Calu3 (cell line): ENCODE data around the gene PAQR5. TPM values are rescaled to one million over a fixed set of nuclear protein-coding genes. Genes with fewer than 3 reads are reported as not detected.

Source experiments
- Bru-seq: library from RNA; stranded (reverse); fragments of 400-500 nt; gene quantifications from one replicate; lab custom pipeline; 2021; lab: Mats Ljungman, UMichigan
- BruChase-seq, 2 experiments: library from RNA; stranded (reverse); fragments of 400-500 nt; gene quantifications; one replicate each; lab custom pipeline; 2021; lab: Mats Ljungman, UMichigan
- BruUV-seq: library from RNA; stranded (reverse); fragments of 400-500 nt; replicated peaks from 2 replicates; lab custom pipeline; 2021; lab: Mats Ljungman, UMichigan
- CTCF ChIA-PET: fragments of 300-600 bp; sonication (Branson Sonifier 250); formaldehyde crosslinking; loops from one replicate; lab custom pipeline; 2022; ENCODE audit warnings: antibody characterized with exemption; lab: Charles Lee
- DNase-seq: peaks from one replicate; pipeline ENCODE4 v3.0.0; 2022
- H3K27ac Mint-ChIP-seq: one replicate; pipeline ENCODE4 v1.8.0; 2022; ENCODE audit warnings: mixed read lengths; ENCODE audit not compliant: unreplicated experiment
- H3K27me3 Mint-ChIP-seq: one replicate; pipeline ENCODE4 v1.8.0; 2022; ENCODE audit warnings: mixed read lengths; ENCODE audit not compliant: unreplicated experiment
- H3K36me3 Mint-ChIP-seq: one replicate; pipeline ENCODE4 v1.8.0; 2022; ENCODE audit warnings: mild to moderate bottlenecking, moderate library complexity, mixed read lengths; ENCODE audit not compliant: insufficient read depth, unreplicated experiment
- H3K4me1 Mint-ChIP-seq: one replicate; pipeline ENCODE4 v1.8.0; 2022; ENCODE audit warnings: mild to moderate bottlenecking, low read depth, mixed read lengths; ENCODE audit not compliant: unreplicated experiment
- H3K4me3 Mint-ChIP-seq: one replicate; pipeline ENCODE4 v1.8.0; 2022; ENCODE audit warnings: mild to moderate bottlenecking, low read depth, moderate library complexity, mixed read lengths; ENCODE audit not compliant: unreplicated experiment
- H3K9me3 Mint-ChIP-seq: one replicate; pipeline ENCODE4 v1.8.0; 2022; ENCODE audit warnings: low read depth, mixed read lengths; ENCODE audit not compliant: unreplicated experiment
- CTCF ChIP-seq: fragments of 200-600 bp; IDR thresholded peaks from one replicate; pipeline ENCODE4 v1.8.0; 2022; ENCODE audit warnings: antibody characterized with exemption; ENCODE audit not compliant: unreplicated experiment
- intact Hi-C: fragments of 100-400 bp; cut with micrococcal nuclease; formaldehyde crosslinking; loops from one replicate; pipeline ENCODE4 v1.10.0; 2022; ENCODE audit not compliant: unreplicated experiment
- long read RNA-seq: library from polyadenylated mRNA; stranded (forward); transcript quantifications from one replicate; pipeline ENCODE4 v2.0.0, GENCODE V29; 2022
- total RNA-seq: library from RNA; stranded (reverse); gene quantifications from 2 replicates; pipeline ENCODE4 v1.2.3, GENCODE V29; 2022

Gene PAQR5
- total RNA-seq (1.8 and 2.5 TPM in 2 replicates), Bru-seq, nascent RNA (percentile 28 among the genes with signal in this experiment), BruChase-seq, experiment 1, labeled RNA remaining after a 6-hour chase (percentile 31 among the genes with signal in this experiment), BruChase-seq, experiment 2, labeled RNA remaining after a 2-hour chase (percentile 27 among the genes with signal in this experiment)
- long read RNA-seq, partial matches to known transcripts, result 0 of 2 reads
- long read RNA-seq, other reads (novel, unspliced or antisense), result 2 of 2 reads

GRCh38 chr15:69298697-69299441 is at the start of gene PAQR5:
PAQR5 (plus strand) TSS chr15:69298912; CDS start chr15:69360081, 61,169 bp downstream.
- Mint-ChIP-seq H3K9me3 (no peaks in the 10 kb centered on the region), H3K27ac (no peak within 1 kb of the TSS), H3K4me3 (peak within 1 kb of the TSS; percentile 68), H3K27me3 (peaks cover 65% of the 10 kb centered on the region), H3K4me1 (peaks cover 10% of the 10 kb centered on the region), H3K36me3 (peaks cover 10% of the 10 kb centered on the region)
- CTCF ChIA-PET, result no interaction called here
- BruUV-seq, result no TSS peak
- intact Hi-C loops, result no loop called here
- peak; percentile 58 for DNase-seq
- TF ChIP-seq CTCF, result no peak

GRCh38 chr15:69253156-69253555 is 45.6 kb upstream of the PAQR5 start:
- intact Hi-C loops, result no loop called here
- no peak overlapping the region for H3K27ac Mint-ChIP-seq
- no TSS peak for BruUV-seq
- peak; percentile 16 for DNase-seq
- no peaks in the 10 kb centered on the region for H3K27me3 Mint-ChIP-seq
- CTCF ChIA-PET, result interaction anchor here (0.6 to 0.8 kb wide), 2 partner anchors 164 to 192 kb away, joined by 3 read pairs; no protein-coding TSS in a partner anchor
- H3K36me3 Mint-ChIP-seq, result no peaks in the 10 kb centered on the region
- peaks cover 12% of the 10 kb centered on the region for H3K4me1 Mint-ChIP-seq
- H3K4me3 Mint-ChIP-seq, result no peak overlapping the region
- H3K9me3 Mint-ChIP-seq, result no peaks in the 10 kb centered on the region
- TF ChIP-seq CTCF, result no peak

GRCh38 chr15:69265347-69265955 is 33.3 kb upstream of the PAQR5 start:
- intact Hi-C loops, result loop anchor here (1.0 kb wide), 2 partner anchors 129 to 206 kb away; no protein-coding TSS in a partner anchor
- CTCF ChIA-PET, result interaction anchor here (0.6 to 1.0 kb wide), 4 partner anchors 9 to 209 kb away, joined by 3 to 4 read pairs (median 3); no protein-coding TSS in a partner anchor
- Mint-ChIP-seq H3K9me3 (no peaks in the 10 kb centered on the region), H3K4me3 (no peak overlapping the region), H3K36me3 (no peaks in the 10 kb centered on the region), H3K4me1 (no peaks in the 10 kb centered on the region), H3K27ac (no peak overlapping the region), H3K27me3 (no peaks in the 10 kb centered on the region)
- no TSS peak for BruUV-seq
- no peak for DNase-seq
- TF ChIP-seq CTCF, result peak; percentile 32

GRCh38 chr15:69271217-69271616 is 27.5 kb upstream of the PAQR5 start:
- Mint-ChIP-seq H3K4me3 (no peak overlapping the region), H3K9me3 (no peaks in the 10 kb centered on the region), H3K27me3 (peaks cover 9% of the 10 kb centered on the region), H3K4me1 (no peaks in the 10 kb centered on the region), H3K27ac (no peak overlapping the region), H3K36me3 (no peaks in the 10 kb centered on the region)
- no TSS peak for BruUV-seq
- no peak for TF ChIP-seq CTCF
- intact Hi-C loops, result no loop called here
- DNase-seq, result no peak
- CTCF ChIA-PET, result no interaction called here
